CD4-positive, alpha-beta T cell treated with Interleukin-21 for 1 hour (primary cell): ENCODE results near the gene STK11.

Source experiments
- DNase-seq: peaks from one replicate; pipeline ENCODE4 v3.0.0-alpha.2; 2020

Gene STK11

GRCh38 chr19:1251330-1252220 lies 46.0 kb downstream of the STK11 start:
- DNase-seq, result peak; percentile 69

- peak; percentile 86 for DNase-seq
Observed at GRCh38 chr19:1252221-1252820, 46.7 kb downstream of the STK11 start.

GRCh38 chr19:1252821-1253513 lies 47.4 kb downstream of the STK11 start:
- DNase-seq, result peak; percentile 86

GRCh38 chr19:1253514-1254080 lies 48.0 kb downstream of the STK11 start:
- no peak for DNase-seq

- DNase-seq, result no peak
Observed at GRCh38 chr19:1254081-1254527, 48.5 kb downstream of the STK11 start.

- peak; percentile 13 for DNase-seq
Observed at GRCh38 chr19:1254530-1255185, 49.1 kb downstream of the STK11 start.

GRCh38 chr19:1255186-1256161 lies 49.9 kb downstream of the STK11 start:
- DNase-seq, result peak; percentile 17

GRCh38 chr19:1256646-1257474 lies 51.3 kb downstream of the STK11 start:
- peak; percentile 19 for DNase-seq

GRCh38 chr19:1257475-1258162 lies 52.0 kb downstream of the STK11 start:
- peak; percentile 25 for DNase-seq

GRCh38 chr19:1258163-1258492 lies 52.5 kb downstream of the STK11 start:
- DNase-seq, result no peak

- no peak for DNase-seq
Observed at GRCh38 chr19:1258707-1259205, 53.2 kb downstream of the STK11 start.

- DNase-seq, result peak; percentile 86
Observed at GRCh38 chr19:1259206-1259875, 53.8 kb downstream of the STK11 start.

GRCh38 chr19:1259876-1260748 lies 54.5 kb downstream of the STK11 start:
- peak; percentile 76 for DNase-seq

- DNase-seq, result peak; percentile 98
Observed at GRCh38 chr19:1260749-1261537, 55.4 kb downstream of the STK11 start.

- peak; percentile 70 for DNase-seq
Observed at GRCh38 chr19:1261538-1261797, 55.9 kb downstream of the STK11 start.

- peak; percentile 68 for DNase-seq
Observed at GRCh38 chr19:1261798-1262622, 56.4 kb downstream of the STK11 start.
